Transverse colon (tissue), 4 donors: ENCODE measurements around the gene FRYL.

Experiments used
- CTCF ChIP-seq, 5 experiments: fragments of 200-600 bp in 3 of 5; fragments of 450-650 bp in 2 of 5; sonication (generic) in 3 of 5; IDR thresholded peaks; 1 replicate in 2 of 5; 2 replicates in 3 of 5; pipeline ENCODE4 v1.5.1; 2016 to 2017; ENCODE audit warnings: antibody characterized with exemption in 5 of 5, inconsistent platforms in 3 of 5, mild to moderate bottlenecking in 2 of 5, moderate library complexity in 1 of 5
- EP300 ChIP-seq: sonication (generic); formaldehyde crosslinking; IDR thresholded peaks from one replicate; pipeline ENCODE4 v1.6.1; 2017; ENCODE audit warnings: antibody characterized with exemption, low read depth
- POLR2A ChIP-seq: fragments of 450-650 bp; IDR thresholded peaks from one replicate; pipeline ENCODE4 v1.6.1; 2016; ENCODE audit warnings: antibody characterized with exemption, mild to moderate bottlenecking, moderate library complexity
- POLR2AphosphoS5 ChIP-seq, 3 donors: sonication (generic); formaldehyde crosslinking; IDR thresholded peaks; one replicate each; pipeline ENCODE4 v1.6.1; 2016; ENCODE audit warnings: antibody characterized with exemption in 3 of 3

GRCh38 chr4:48780865-48781214 is 761 bp upstream of the FRYL start:
- TF ChIP-seq CTCF (IDR thresholded peaks at IDR 0.05) (no peak), POLR2AphosphoS5 (IDR thresholded peaks at IDR 0.05) (no peak), POLR2A (no peak), EP300 (no peak)
